Lung (tissue), 16 donors: Measurements from ENCODE around the gene SET. TPM values are rescaled to one million over a fixed set of nuclear protein-coding genes. Genes with fewer than 3 reads are reported as not detected.

Source experiments
- ATAC-seq: fragments of 200-7000 bp; cut with Tn5 transposase; one replicate; pipeline ENCODE4 v1.9.1; 2020; ENCODE audit warnings: moderate number of reproducible peaks; ENCODE audit not compliant: insufficient read depth, low FRiP score
- DNase-seq, 3 donors: peaks; one replicate each; pipeline ENCODE4 v3.0.0-alpha.2; 2013 to 2017
- H3K27ac ChIP-seq, 2 donors: one replicate each; pipeline ENCODE4 v1.5.1; 2013; ENCODE audit warnings: mild to moderate bottlenecking in 2 of 2, moderate library complexity in 2 of 2, control low read depth in 1 of 2, inconsistent platforms in 1 of 2, low read depth in 1 of 2, low read length in 1 of 2
- H3K27me3 ChIP-seq, 3 donors: one replicate each; pipeline ENCODE4 v1.5.1; 2013; ENCODE audit warnings: low read length in 2 of 3; ENCODE audit not compliant: control insufficient read depth in 3 of 3, insufficient read depth in 3 of 3
- H3K36me3 ChIP-seq, 4 donors: one replicate each; pipeline ENCODE4 v1.5.1; 2013; ENCODE audit warnings: low read length in 4 of 4, mild to moderate bottlenecking in 1 of 4, moderate library complexity in 1 of 4; ENCODE audit not compliant: control insufficient read depth in 4 of 4, insufficient read depth in 4 of 4
- H3K4me1 ChIP-seq, 5 donors: one replicate each; pipeline ENCODE4 v1.5.1; 2013; ENCODE audit warnings: low read length in 5 of 5, mild to moderate bottlenecking in 2 of 5, moderate library complexity in 1 of 5; ENCODE audit not compliant: control insufficient read depth in 5 of 5, insufficient read depth in 5 of 5
- H3K4me3 ChIP-seq: one replicate; pipeline ENCODE4 v1.5.1; 2013; ENCODE audit warnings: mild to moderate bottlenecking, control low read depth, moderate library complexity
- H3K9ac ChIP-seq, 2 donors: one replicate each; pipeline ENCODE4 v1.5.1; 2013; ENCODE audit warnings: low read length in 2 of 2, control low read depth in 1 of 2; ENCODE audit not compliant: insufficient read depth in 1 of 2
- H3K9me3 ChIP-seq, 4 donors: one replicate each; pipeline ENCODE4 v1.5.1; 2013; ENCODE audit warnings: low read length in 3 of 4, mild to moderate bottlenecking in 1 of 4, moderate library complexity in 1 of 4; ENCODE audit not compliant: control insufficient read depth in 4 of 4, insufficient read depth in 3 of 4
- WGBS, 2 donors: extraction: QIAGEN DNeasy Blood & Tissue Kit; methylation state at CpG; one replicate each; pipeline ENCODE4 v1.1.7; 2013; 5-methylcytosine and 5-hydroxymethylcytosine counted together
- long read RNA-seq, 5 donors: transcript quantifications; one replicate each; lab custom pipeline, GENCODE V29; 2026
- polyA plus RNA-seq, 2 donors: library from polyadenylated mRNA; stranded (reverse); fragments of 200-250 nt; gene quantifications; one replicate each; pipeline ENCODE4 v1.2.1, GENCODE V29; 2013
- total RNA-seq, 2 donors: library from RNA; depleted of rRNA in 1 of 2; stranded (reverse); fragments of >200 nt in 1 of 2; gene quantifications; one replicate each; pipeline ENCODE4 v1.2.1, GENCODE V29; 2014 to 2021
- TF ChIP-seq, protein P1 (sequence below): IDR thresholded peaks from 2 replicates; pipeline ENCODE4 v1.5.1; 2012; ENCODE audit warnings: mild to moderate bottlenecking; ENCODE audit errors: control extremely low read depth, extremely low read depth
- donor health status: control.
- donor health status: control.
- donor health status: Bipolar disorder and iron deficiency.
- donor health status: healthy.
- donor health status: DM: yes; HTN: yes; CAD: no.

SET gene
- 100 to 1,000 TPM; 232 to 364 TPM for total RNA-seq
- polyA plus RNA-seq = 100 to 1,000 TPM in 1 of 2 donors, 10 to 100 TPM in 1; 98.0 to 146 TPM
- long read RNA-seq, donor 1, transcript SET-201 (8 exons, 2,915 nt) = major isoform, 149 of 419 reads
- long read RNA-seq, donor 1, transcript SET-204 (8 exons, 2,850 nt) = minor isoform, 9 of 419 reads
- long read RNA-seq, donor 1, partial matches to known transcripts = 259 of 419 reads
- long read RNA-seq, donor 1, other reads (novel, unspliced or antisense) = 0 of 419 reads
- long read RNA-seq, donor 2, transcript SET-201 (8 exons, 2,915 nt) = major isoform, 43 of 119 reads
- long read RNA-seq, donor 2, partial matches to known transcripts = 74 of 119 reads
- long read RNA-seq, donor 2, other reads (novel, unspliced or antisense) = 0 of 119 reads
- long read RNA-seq, donor 3, transcript SET-204 (8 exons, 2,850 nt) = minor isoform, 5 of 152 reads
- long read RNA-seq, donor 3, transcript SET-201 (8 exons, 2,915 nt) = major isoform, 75 of 152 reads
- long read RNA-seq, donor 3, partial matches to known transcripts = 72 of 152 reads
- long read RNA-seq, donor 3, other reads (novel, unspliced or antisense) = 0 of 152 reads
- long read RNA-seq, donor 4, transcript SET-204 (8 exons, 2,850 nt) = minor isoform, 5 of 116 reads
- long read RNA-seq, donor 4, transcript SET-201 (8 exons, 2,915 nt) = major isoform, 47 of 116 reads
- long read RNA-seq, donor 4, partial matches to known transcripts = 63 of 116 reads
- long read RNA-seq, donor 4, other reads (novel, unspliced or antisense) = 0 of 116 reads
- long read RNA-seq, donor 5, transcript SET-201 (8 exons, 2,915 nt) = major isoform, 190 of 438 reads
- long read RNA-seq, donor 5, transcript SET-204 (8 exons, 2,850 nt) = minor isoform, 8 of 438 reads
- long read RNA-seq, donor 5, partial matches to known transcripts = 237 of 438 reads
- long read RNA-seq, donor 5, other reads (novel, unspliced or antisense) = 0 of 438 reads

GRCh38 chr9:128688501-128689292, at the start of gene SET:
SET (plus strand) TSS chr9:128689222; CDS start chr9:128689583, 361 bp downstream.
- peak within 1 kb of the TSS; percentile 80 to 82 for H3K9ac ChIP-seq
- no peaks in the 10 kb centered on the region for H3K27me3 ChIP-seq
- H3K36me3 ChIP-seq = peaks cover 1 to 20% (median 13%) of the 10 kb centered on the region in 4 donors
- DNase-seq (peak; percentile 96 to 99 (median 97)), ATAC-seq (peak; percentile 91)
- peak within 1 kb of the TSS; percentile 97 to 99 for H3K27ac ChIP-seq
- H3K4me3 ChIP-seq = peak within 1 kb of the TSS; percentile 75
- no peaks in the 10 kb centered on the region for H3K9me3 ChIP-seq
- 2 to 3% methylated on average over 38 to 93 of the region's 93 CpGs for WGBS, 2 donors
- H3K4me1 ChIP-seq = peaks cover 9 to 46% (median 17%) of the 10 kb centered on the region in 5 donors
- TF ChIP-seq, protein P1, sequence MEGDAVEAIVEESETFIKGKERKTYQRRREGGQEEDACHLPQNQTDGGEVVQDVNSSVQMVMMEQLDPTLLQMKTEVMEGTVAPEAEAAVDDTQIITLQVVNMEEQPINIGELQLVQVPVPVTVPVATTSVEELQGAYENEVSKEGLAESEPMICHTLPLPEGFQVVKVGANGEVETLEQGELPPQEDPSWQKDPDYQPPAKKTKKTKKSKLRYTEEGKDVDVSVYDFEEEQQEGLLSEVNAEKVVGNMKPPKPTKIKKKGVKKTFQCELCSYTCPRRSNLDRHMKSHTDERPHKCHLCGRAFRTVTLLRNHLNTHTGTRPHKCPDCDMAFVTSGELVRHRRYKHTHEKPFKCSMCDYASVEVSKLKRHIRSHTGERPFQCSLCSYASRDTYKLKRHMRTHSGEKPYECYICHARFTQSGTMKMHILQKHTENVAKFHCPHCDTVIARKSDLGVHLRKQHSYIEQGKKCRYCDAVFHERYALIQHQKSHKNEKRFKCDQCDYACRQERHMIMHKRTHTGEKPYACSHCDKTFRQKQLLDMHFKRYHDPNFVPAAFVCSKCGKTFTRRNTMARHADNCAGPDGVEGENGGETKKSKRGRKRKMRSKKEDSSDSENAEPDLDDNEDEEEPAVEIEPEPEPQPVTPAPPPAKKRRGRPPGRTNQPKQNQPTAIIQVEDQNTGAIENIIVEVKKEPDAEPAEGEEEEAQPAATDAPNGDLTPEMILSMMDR = no peak

GRCh38 chr9:128640603-128641002, 48.4 kb upstream of the SET start:
- DNase-seq (no peak), ATAC-seq (no peak)
- no peak overlapping the region for H3K4me3 ChIP-seq
- WGBS, 2 donors = 96 to 97% methylated on average over 18 of the region's 18 CpGs
- no peaks in the 10 kb centered on the region for H3K9me3 ChIP-seq
- H3K27ac ChIP-seq = no peak overlapping the region
- H3K36me3 ChIP-seq = peaks cover 0 to 6% (median 6%) of the 10 kb centered on the region in 4 donors
- TF ChIP-seq, protein P1 = no peak
- H3K4me1 ChIP-seq = peaks cover 0 to 8% (median 0%) of the 10 kb centered on the region in 5 donors
- H3K9ac ChIP-seq = no peak overlapping the region
- no peaks in the 10 kb centered on the region for H3K27me3 ChIP-seq

DNA sequence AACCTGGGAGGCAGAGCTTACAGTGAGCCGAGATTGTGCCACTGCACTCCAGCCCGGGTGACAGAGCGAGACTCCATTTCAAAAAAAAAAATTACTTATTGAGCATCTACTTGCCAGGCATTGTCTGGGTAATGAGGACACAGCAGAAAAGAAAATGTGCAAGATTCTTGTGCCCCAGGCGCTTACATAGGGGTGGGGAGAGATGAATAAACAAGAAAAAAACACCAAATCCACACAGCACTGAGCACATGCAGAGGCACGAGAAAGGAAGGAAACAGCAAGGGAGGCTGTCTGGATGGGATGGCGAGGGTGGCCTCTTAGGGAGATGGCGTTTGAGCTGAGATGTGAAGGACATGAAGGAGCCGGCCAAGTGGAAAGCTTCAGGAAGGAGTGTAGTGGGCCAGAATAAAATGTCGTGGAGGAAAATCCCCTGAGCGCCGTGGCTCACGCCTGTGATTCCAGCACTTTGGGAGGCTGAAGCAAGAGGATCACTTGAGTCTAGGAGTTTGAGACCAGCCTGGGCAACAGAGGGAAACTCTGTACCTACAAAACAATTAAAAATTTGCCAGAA, 46.3 kb upstream of the SET start:
- Histone ChIP-seq H3K27me3 (no peaks in the 10 kb centered on the region), H3K4me1 (no peaks in the 10 kb centered on the region), H3K9ac (no peak overlapping the region), H3K9me3 (no peaks in the 10 kb centered on the region), H3K36me3 (peaks cover 0 to 6% (median 3%) of the 10 kb centered on the region in 4 donors), H3K4me3 (no peak overlapping the region), H3K27ac (no peak overlapping the region)
- DNase-seq (no peak), ATAC-seq (no peak)
- TF ChIP-seq, protein P1 = no peak
- 81 to 82% methylated on average over 12 of the region's 12 CpGs for WGBS, 2 donors
